Measurements from ENCODE around the gene IL1RAP. TPM values are rescaled to one million over a fixed set of nuclear protein-coding genes. Genes with fewer than 3 reads are reported as not detected.

The IL1RAP gene
- total RNA-seq, 2 donors from 2014 or later: 5.3 to 5.4 TPM

DNA sequence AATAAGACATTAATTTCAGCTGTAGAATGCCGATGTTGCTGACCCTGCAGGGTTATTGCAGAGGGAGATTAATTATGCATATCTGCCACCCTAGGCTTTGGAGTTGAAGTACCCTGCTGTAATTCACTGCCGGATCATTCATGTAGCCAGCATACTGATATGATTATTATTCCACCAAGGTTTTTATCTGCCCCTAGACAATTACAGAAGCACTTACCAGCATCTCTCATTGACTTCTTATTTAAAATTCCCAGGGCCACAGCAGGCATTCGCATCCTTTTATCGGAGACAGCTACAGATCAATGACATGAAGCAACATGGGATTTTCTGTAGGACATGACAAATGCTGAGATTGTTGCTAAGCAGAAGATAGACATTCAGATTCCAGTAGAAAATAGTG is 31.3 kb downstream of the IL1RAP start:
- H3K36me3 ChIP-seq (replicated peaks in 1 of 2; ENCODE audit: insufficient read depth in 1 of 2, low read depth in 2 of 2): no peaks in the 10 kb centered on the region
- no peak overlapping the region for H3K27ac ChIP-seq
- no peak for DNase-seq
- TF ChIP-seq, protein P1, sequence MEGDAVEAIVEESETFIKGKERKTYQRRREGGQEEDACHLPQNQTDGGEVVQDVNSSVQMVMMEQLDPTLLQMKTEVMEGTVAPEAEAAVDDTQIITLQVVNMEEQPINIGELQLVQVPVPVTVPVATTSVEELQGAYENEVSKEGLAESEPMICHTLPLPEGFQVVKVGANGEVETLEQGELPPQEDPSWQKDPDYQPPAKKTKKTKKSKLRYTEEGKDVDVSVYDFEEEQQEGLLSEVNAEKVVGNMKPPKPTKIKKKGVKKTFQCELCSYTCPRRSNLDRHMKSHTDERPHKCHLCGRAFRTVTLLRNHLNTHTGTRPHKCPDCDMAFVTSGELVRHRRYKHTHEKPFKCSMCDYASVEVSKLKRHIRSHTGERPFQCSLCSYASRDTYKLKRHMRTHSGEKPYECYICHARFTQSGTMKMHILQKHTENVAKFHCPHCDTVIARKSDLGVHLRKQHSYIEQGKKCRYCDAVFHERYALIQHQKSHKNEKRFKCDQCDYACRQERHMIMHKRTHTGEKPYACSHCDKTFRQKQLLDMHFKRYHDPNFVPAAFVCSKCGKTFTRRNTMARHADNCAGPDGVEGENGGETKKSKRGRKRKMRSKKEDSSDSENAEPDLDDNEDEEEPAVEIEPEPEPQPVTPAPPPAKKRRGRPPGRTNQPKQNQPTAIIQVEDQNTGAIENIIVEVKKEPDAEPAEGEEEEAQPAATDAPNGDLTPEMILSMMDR (IDR thresholded peaks at IDR 0.05): no peak
- no peak for TF ChIP-seq POLR2A (IDR thresholded peaks at IDR 0.05)
- intact Hi-C loops (cut with DNase I): no loop called here
- no peak overlapping the region for H3K4me3 ChIP-seq
- H3K9me3 ChIP-seq: no peaks in the 10 kb centered on the region
- no peaks in the 10 kb centered on the region for H3K27me3 ChIP-seq
- ATAC-seq: no peak
- 84 to 87% methylated on average over 4 of the region's 4 CpGs for WGBS, 2 donors
- H3K4me1 ChIP-seq: peaks cover 7% of the 10 kb centered on the region

DNA sequence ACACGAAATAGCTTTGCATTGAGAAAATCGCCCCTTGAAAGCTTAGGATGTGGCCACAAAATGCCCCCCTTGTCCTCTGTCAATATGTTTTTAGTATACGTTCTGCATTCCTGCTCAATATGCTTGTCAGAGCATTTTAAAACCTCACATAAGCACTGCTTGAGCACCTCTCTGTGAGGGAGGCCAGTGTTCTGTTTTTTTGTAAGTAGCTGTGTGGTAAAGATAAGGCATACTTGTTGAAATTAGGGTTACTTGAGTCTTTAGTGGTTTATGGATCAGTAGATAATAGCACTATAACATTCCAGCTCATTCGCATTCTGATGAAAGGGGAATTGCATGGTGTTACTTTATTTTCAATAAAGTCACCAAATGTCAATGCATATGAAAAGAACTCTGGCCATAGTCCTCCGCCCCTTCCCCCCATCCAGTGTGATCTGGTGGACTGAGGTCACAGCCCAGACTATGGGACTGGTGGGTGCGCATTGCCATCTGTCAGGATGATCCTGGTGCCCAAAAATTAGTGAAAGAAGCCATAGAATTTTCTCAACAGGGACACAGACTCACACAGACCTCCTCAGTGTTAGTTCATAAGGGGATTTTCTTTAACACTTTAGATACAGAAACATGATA is 33.1 kb downstream of the IL1RAP start:
- ATAC-seq (no peak), DNase-seq (no peak)
- intact Hi-C loops (cut with DNase I): no loop called here
- no peak overlapping the region for H3K4me3 ChIP-seq
- no peak for TF ChIP-seq POLR2A (IDR thresholded peaks at IDR 0.05)
- TF ChIP-seq, protein P1 (IDR thresholded peaks at IDR 0.05): no peak
- H3K36me3 ChIP-seq (replicated peaks in 1 of 2; ENCODE audit: insufficient read depth in 1 of 2, low read depth in 2 of 2): no peaks in the 10 kb centered on the region
- H3K27ac ChIP-seq: no peak overlapping the region
- H3K9me3 ChIP-seq: no peaks in the 10 kb centered on the region
- 80 to 85% methylated on average over 6 of the region's 6 CpGs for WGBS, 2 donors
- H3K27me3 ChIP-seq: no peaks in the 10 kb centered on the region
- H3K4me1 ChIP-seq: peaks cover 7% of the 10 kb centered on the region

DNA sequence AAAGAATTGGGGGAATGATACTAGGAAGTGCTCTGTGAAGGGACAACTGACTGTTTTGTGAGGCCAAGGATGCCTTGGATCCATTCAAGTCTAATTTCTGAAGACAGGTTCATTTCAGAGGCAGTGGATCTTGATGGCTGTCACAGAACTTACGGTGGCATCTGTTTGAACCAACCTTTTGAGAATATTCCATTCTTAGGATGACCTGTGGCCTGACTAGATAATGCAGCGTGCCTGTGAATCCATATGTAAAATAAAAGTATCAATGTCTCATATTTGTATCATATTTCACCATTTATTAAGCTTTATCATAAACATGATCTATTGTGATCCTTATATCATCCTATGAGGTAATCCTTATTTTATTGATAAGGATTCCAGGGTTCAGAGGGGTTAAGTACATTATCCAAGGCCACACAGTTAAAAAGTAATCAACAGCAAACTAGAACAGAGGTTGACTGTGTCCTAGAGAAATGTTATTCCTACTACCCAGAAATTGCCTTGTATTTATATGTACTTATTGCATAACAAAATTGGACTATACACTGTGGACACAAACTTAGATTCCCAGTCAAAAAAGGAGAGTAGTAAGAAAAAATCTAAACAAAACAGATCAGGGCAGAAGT is 34.3 kb downstream of the IL1RAP start:
- Histone ChIP-seq H3K4me1 (peaks cover 7% of the 10 kb centered on the region), H3K36me3 (replicated peaks in 1 of 2; ENCODE audit: insufficient read depth in 1 of 2, low read depth in 2 of 2) (no peaks in the 10 kb centered on the region), H3K27ac (no peak overlapping the region), H3K9me3 (no peaks in the 10 kb centered on the region), H3K4me3 (no peak overlapping the region), H3K27me3 (no peaks in the 10 kb centered on the region)
- intact Hi-C loops (cut with DNase I): no loop called here
- TF ChIP-seq, protein P1 (IDR thresholded peaks at IDR 0.05): no peak
- TF ChIP-seq POLR2A (IDR thresholded peaks at IDR 0.05): no peak
- DNase-seq (no peak), ATAC-seq (peak; percentile 35)
- WGBS, 2 donors: 87 to 100% methylated on average over 2 of the region's 2 CpGs

DNA sequence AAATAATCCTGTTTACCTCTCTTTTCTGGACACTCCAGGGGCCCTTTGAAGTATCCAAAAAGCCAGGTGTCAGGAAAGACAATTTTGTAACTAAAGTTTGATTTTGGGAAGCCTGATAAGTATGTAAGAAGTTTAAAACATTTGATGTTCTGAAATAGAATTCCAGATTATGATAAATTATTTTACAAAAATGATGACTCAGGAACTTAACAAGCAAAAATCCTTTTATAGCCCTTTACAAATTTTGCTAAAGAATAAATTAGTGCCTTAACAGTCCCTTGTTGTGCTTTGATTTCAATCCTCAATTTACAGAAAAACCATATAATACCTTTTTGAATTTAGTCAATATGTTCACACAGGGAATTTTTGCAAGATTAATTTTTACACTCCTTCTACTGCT is 38.1 kb downstream of the IL1RAP start:
- no peak for ATAC-seq
- no peak for DNase-seq
- Histone ChIP-seq H3K4me1 (peaks cover 7% of the 10 kb centered on the region), H3K27me3 (no peaks in the 10 kb centered on the region), H3K4me3 (no peak overlapping the region), H3K9me3 (no peaks in the 10 kb centered on the region), H3K36me3 (replicated peaks in 1 of 2; ENCODE audit: insufficient read depth in 1 of 2, low read depth in 2 of 2) (no peaks in the 10 kb centered on the region), H3K27ac (no peak overlapping the region)
- intact Hi-C loops (cut with DNase I): no loop called here
- TF ChIP-seq POLR2A (IDR thresholded peaks at IDR 0.05): no peak
- TF ChIP-seq, protein P1 (IDR thresholded peaks at IDR 0.05): no peak

All from body of pancreas (tissue), 4 donors.